ENCODE data around the gene DLX4.

The DLX4 gene, protein sequence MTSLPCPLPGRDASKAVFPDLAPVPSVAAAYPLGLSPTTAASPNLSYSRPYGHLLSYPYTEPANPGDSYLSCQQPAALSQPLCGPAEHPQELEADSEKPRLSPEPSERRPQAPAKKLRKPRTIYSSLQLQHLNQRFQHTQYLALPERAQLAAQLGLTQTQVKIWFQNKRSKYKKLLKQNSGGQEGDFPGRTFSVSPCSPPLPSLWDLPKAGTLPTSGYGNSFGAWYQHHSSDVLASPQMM

GRCh38 chr17:49969134-49969759 is at the start of gene DLX4:
TSS of gene DLX4 (plus strand) at chr17:49969190. CDS start at chr17:49969469, 279 bp downstream.
- no peak for DNase-seq

- DNase-seq, result no peak
Measured at GRCh38 chr17:49920030-49920769, 48.8 kb upstream of the DLX4 start.

DNA sequence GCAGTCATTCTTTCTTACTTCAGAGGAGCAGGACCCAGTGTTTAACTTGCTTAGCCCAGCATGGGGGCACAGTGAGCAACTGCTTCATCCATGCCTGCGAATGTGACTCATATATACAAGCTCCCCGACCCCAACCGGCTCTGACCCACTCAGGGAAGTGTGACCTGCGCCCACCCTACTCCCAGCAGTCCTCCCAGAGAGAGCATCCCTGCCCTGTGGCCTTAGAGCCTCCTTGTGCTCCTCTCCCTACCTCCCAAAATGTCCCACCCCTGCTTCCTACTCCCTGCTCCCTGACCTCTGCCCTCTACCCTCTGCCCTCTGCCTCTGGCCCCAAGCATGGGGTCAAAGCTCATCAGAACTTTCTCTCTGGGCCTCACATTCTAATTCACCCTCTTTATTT is 46.9 kb upstream of the DLX4 start:
- no peak for DNase-seq

- no peak for DNase-seq
Measured at GRCh38 chr17:49924116-49924515, 44.9 kb upstream of the DLX4 start.

- DNase-seq, result no peak
Measured at GRCh38 chr17:49924589-49924988, 44.4 kb upstream of the DLX4 start.

GRCh38 chr17:49925921-49926320 is 43.1 kb upstream of the DLX4 start:
- no peak for DNase-seq

DNA sequence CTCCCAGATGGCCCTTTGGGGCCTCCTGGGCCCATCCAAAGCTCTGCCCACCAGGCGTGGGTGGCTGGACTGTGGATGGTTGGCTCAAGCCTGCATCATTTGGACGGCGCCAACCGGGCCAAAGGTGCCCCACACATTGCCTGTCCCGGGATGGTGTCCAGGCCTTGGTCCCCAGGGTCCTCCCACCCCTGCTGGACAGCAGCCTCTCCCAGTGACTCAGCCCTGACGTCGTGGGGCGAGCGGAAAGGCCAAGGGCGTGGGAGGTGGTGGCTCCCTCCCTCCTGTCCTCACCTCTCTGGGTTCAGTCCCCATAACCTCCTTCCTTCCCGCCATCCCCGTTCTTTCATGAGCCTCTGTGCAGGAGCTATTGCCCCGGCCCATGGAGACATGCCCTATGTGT is 42.1 kb upstream of the DLX4 start:
- DNase-seq, result no peak

DNA sequence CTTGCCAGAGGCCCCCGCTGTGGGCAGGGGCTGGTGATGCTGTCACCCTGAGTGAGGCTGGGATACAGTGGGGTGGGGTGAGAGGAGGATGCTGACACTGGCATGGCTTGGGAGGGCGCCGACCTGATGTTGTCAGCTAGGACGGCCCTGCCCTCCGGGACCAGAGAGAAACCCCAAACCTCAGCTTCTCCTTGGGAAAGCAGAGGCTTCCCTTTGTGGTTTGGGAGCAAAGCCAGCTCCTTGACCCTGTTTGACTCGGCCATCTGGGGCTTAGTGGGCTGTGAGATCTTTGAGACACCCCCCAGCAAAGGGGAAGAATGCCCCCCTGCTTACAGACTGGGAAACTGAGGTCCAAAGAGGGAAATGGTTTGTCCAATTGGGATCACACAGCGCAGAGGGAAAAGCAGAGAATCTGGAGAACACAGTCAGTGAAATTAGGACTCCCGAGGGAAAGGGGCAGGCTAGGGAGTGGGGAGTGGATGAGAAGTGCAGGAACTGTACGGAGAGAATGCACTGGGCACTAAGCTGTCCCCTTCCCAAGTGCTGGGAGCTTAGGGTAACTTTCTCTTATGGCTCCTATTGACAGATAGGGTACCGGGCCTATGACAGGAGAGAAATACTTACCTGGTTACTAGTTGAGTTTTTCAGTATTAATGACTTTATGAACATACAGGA is 40.7 kb upstream of the DLX4 start:
- DNase-seq, result no peak

- DNase-seq, result no peak
Measured at GRCh38 chr17:49928837-49929475, 40.0 kb upstream of the DLX4 start.

- no peak for DNase-seq
Measured at GRCh38 chr17:49930880-49931279, 38.1 kb upstream of the DLX4 start.

DNA sequence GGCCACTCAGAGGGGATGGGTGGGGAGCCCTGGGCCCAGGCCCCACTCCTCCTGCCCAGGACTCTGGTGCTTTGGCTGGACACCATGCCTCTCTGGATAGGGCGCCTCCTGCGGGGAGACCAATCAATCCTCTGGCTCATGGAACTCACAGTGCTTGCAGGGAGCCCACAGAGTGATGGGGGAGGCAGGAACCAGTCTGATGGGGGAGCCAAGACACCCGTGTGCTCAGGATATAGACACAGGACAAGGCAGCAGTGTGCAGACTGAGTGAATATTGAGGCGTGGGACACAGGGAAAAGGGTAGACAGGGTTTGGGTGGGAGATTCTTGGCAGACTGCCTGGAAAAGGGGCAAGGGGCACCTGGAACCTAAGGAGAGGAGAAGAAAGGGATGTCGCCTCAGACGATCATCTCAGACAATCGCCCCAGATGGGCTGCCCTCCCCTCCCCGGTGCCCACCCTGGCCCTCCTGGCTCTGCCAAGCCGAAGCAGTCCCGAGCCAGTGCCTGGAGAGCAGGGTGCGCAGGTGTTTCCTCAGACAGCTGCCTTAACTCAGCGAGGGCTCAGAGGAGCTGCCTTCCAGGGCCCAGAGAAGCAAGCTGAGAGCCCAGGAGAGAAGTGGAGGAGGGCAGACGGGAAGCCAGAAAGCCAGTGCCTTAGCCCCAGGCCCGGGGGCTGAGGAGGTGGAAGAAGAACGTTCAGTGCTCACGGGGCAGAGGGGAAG is 37.4 kb upstream of the DLX4 start:
- no peak for DNase-seq

DNA sequence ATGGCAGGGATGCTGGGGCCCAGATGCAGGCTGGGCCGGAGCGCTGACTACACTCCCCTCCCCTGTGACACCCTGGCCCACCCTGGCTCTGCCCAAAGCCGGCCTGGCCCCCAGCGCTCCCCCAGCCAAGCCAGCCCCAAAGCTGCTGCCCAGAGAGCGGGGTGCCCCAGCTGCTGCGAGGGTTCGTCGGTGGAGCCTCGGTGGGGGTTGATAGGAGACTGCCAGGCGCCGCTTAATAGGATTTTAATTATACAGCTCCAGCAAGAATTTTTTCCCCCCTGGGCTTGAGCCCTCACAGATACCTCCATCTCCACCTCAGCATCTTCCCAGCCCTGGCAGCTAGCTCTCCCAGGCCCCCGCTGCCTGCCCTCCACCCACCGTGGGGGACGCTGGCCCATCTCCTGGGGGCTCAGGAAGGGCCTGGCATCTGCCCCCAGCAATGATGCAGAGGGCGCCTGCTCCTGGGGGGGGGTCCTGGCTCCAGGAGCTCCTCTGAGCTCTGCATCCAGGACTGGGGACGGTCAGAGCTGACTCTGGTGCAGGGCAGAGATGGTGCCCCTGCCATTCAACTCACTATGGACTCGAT is 36.8 kb upstream of the DLX4 start:
- DNase-seq, result no peak

GRCh38 chr17:49932901-49933300 is 36.1 kb upstream of the DLX4 start:
- DNase-seq, result no peak

DNA sequence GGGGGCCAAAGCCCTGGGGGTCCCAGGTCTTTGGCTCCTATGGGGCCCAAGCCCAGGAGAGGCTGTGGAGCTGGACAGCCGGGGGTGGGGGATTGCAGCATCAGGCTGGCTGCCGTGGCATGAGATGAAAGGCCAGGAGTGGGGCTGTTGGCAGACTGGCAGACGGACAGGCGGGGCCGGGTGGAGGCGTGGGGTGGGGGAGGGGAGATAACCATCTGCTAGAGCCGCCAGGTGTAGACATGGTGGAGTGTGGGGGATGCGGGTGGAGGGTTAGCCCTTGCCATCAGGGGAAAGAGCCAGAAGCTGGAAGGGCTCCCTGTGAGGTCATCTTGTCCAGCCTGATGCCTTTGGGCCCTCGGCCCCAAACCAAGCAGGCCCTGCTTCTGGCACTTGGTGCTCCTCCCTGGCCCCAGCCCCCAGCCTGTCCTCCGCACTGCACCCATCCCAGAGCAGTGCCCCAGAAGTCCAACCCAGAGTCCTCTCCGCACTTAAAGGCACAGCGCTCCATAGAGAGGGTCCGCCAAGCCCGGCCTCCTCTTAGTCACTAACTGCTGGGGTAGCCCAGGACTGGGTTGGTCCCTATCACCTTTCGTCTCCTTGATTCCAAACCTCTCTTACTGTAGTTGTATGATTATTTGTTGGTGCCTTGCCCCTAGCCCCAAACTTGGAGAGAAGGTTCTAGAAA is 33.3 kb upstream of the DLX4 start:
- no peak for DNase-seq

- DNase-seq, result no peak
Measured at GRCh38 chr17:49936386-49936785, 32.6 kb upstream of the DLX4 start.

DNA sequence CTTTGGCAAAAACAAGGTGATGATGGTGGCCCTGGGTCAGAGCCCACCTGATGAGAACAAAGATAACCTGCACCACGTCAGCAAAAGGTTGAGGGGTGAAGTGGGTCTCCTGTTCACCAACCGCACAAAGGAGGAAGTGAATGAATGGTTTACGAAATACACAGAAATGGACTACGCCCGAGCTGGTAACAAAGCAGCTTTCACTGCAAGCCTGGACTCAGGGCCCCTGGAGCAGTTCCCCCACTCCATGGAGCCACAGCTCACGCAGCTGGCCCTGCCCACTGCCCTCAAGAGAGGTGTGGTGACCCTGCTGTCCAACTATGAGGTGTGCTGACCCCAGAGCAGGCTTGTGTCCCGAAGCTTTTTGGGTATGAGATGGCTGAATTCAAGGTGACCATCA is 29.7 kb upstream of the DLX4 start:
- DNase-seq, result no peak

- DNase-seq, result no peak
Measured at GRCh38 chr17:49941427-49941826, 27.6 kb upstream of the DLX4 start.

DNA sequence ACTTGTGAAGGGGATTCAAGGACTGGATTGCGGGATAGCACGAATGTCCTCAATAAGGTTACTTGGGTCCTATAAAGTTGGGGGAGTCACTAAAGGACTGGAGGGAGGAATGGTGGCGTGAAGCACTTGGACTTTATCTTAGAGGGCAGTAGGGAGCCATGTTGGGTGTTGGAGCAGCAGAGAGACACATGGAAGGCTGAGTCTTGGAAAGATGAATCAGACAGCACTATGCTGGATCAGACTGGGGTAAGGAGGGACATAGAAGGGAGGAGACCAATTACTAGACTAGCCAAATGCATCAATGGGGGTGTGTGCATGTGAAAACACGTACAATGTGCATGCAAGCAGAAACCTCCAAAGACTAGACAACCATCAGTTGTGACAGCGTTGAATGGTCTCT is 26.0 kb upstream of the DLX4 start:
- DNase-seq, result no peak

DNA sequence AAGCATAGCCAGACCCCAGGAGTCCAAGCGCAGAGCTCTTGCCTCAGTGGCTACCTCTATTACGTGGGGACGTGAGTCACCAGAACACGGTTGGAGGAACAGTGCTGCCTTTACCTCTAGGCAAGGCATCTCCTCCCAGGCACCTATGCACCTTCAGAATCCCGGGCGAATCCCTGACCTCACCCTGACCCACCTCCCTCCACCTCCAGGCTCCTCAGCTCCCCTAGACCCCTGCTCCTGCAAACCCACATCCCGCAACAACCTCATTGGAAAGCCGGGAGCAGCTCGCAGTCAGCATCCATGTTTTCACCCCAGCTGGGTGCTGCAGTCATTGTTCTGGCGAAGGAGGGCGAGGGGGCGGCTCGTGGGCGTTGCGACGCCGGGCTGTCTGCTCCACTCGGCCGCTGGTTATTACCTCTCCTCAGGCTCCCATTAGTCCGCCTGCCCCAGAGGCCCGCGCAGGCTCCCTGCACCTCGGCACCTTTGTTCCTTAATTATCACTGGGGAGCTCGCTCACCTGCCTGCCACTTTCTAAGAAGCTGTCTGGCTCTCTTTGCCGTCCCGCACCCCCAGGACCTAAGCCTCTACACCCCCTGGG is 24.6 kb upstream of the DLX4 start:
- DNase-seq, result no peak

GRCh38 chr17:49946208-49946607 is 22.8 kb upstream of the DLX4 start:
- DNase-seq, result no peak

DNA sequence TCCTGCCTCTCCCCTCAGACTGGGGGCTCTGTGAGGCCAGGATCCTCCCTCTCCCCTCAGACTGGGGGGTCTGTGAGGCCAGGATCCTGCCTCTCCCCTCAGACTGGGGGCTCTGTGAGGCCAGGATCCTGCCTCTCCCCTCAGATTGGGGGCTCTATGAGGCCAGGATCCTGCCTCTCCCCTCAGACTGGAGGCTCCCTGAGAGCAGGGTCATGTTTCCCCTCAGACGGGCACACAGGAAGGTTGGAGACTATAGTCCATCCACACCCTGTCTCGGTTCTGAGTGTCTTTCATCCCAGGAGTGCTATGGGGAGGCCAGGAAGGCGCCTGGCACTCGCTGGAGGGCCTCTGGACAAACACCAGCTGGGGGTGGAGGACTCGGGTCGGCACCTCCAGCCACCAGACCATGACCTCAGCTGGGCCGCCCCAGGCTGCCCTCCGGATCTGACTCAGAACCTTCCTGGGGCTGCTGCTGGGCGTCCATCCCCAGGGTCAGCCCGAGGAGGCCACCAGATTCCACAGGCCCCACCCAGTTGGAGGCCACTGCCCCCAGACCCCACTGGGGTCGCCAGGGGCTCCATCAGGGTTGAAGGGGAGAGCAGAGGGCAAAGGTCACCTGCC is 21.9 kb upstream of the DLX4 start:
- DNase-seq, result no peak

Data from KG1 (cell line).